OCI-LY3 (cell line): ENCODE data around the gene TUG1.

ENCODE experiments used
- H2AFZ ChIP-seq: fragments of 200-600, 300-600 bp; shearing (Covaris generic); 2 replicates; pipeline ENCODE4 v1.6.0; 2014; ENCODE audit warnings: antibody characterized with exemption, low read depth, low read length
- H3K27ac ChIP-seq: fragments of 200-600, 300-600 bp; sonication (generic); 2 replicates; pipeline ENCODE4 v1.5.1; 2014; ENCODE audit warnings: mild to moderate bottlenecking, low read length, moderate library complexity, mixed read lengths
- H3K27me3 ChIP-seq: fragments of 200-600, 300-600 bp; sonication (generic); 2 replicates; pipeline ENCODE4 v1.6.1; 2014; ENCODE audit warnings: low read depth, low read length, mixed read lengths
- H3K36me3 ChIP-seq: fragments of 200-600, 300-600 bp; sonication (generic); replicated peaks from 2 replicates; pipeline ENCODE3; 2014; ENCODE audit warnings: low read depth, low read length, mixed read lengths
- H3K4me1 ChIP-seq: fragments of 300-600, 200-600 bp; sonication (generic); 2 replicates; pipeline ENCODE4 v1.6.1; 2014; ENCODE audit warnings: low read length, mixed read lengths
- H3K4me2 ChIP-seq: fragments of 200-600, 300-600 bp; sonication (generic); 2 replicates; pipeline ENCODE4 v1.6.1; 2014; ENCODE audit warnings: low read length, mixed read lengths
- H3K4me3 ChIP-seq: fragments of 300-600, 200-600 bp; sonication (generic); 2 replicates; pipeline ENCODE4 v1.5.1; 2014; ENCODE audit warnings: antibody characterized with exemption, mild to moderate bottlenecking, low read length, moderate library complexity
- H3K79me2 ChIP-seq: fragments of 300-600, 200-600 bp; shearing (Covaris generic); 2 replicates; pipeline ENCODE4 v1.6.1; 2014; ENCODE audit warnings: mild to moderate bottlenecking, low read length, mixed read lengths
- H3K9ac ChIP-seq: fragments of 300-600, 200-600 bp; shearing (Covaris generic); 2 replicates; pipeline ENCODE4 v1.6.0; 2014; ENCODE audit warnings: mild to moderate bottlenecking, low read length, moderate library complexity
- H3K9me3 ChIP-seq: fragments of 200-600, 300-600 bp; shearing (Covaris generic); 2 replicates; pipeline ENCODE4 v1.6.1; 2014; ENCODE audit warnings: low read length, mixed read lengths; ENCODE audit not compliant: insufficient read depth
- H4K20me1 ChIP-seq: fragments of 200-600, 300-600 bp; sonication (generic); 2 replicates; pipeline ENCODE4 v1.6.1; 2016; ENCODE audit warnings: low read length, mixed read lengths; ENCODE audit not compliant: insufficient read depth
- CTCF ChIP-seq: fragments of 200-600, 300-600 bp; sonication (generic); IDR thresholded peaks from 2 replicates; pipeline ENCODE4 v1.5.1; 2014; ENCODE audit warnings: antibody characterized with exemption, low read length, low read depth
- EZH2phosphoT487 ChIP-seq: fragments of 200-600 bp; shearing (Covaris generic); IDR thresholded peaks from 2 replicates; pipeline ENCODE4 v1.6.1; 2018; ENCODE audit warnings: antibody characterized with exemption, mixed run types, low read depth

Gene TUG1

GRCh38 chr22:30985561-30986208, 16.6 kb downstream of the TUG1 start:
- Histone ChIP-seq H3K4me3 (no peak overlapping the region), H3K4me2 (no peak overlapping the region), H3K79me2 (no peaks in the 10 kb centered on the region; the same call in 1 of the 2 replicates), H3K27me3 (no peaks in the 10 kb centered on the region), H3K9me3 (no peaks in the 10 kb centered on the region), H4K20me1 (0 out of 2 replicates have a peak, but pooled peaks cover 4% of the 10 kb centered on the region), H3K9ac (no peak overlapping the region), H3K36me3 (peaks cover 5% of the 10 kb centered on the region), H3K4me1 (no peaks in the 10 kb centered on the region), H2AFZ (no peak overlapping the region), H3K27ac (no peak overlapping the region)
- no peak for TF ChIP-seq CTCF
- TF ChIP-seq EZH2phosphoT487: no peak

GRCh38 chr22:30989474-30989873, 20.4 kb downstream of the TUG1 start:
- no peak overlapping the region for H2AFZ ChIP-seq
- no peaks in the 10 kb centered on the region for H3K79me2 ChIP-seq
- H3K9me3 ChIP-seq: 0 out of 2 replicates have a peak, but pooled peaks cover 3% of the 10 kb centered on the region
- H3K4me3 ChIP-seq: no peak overlapping the region
- no peaks in the 10 kb centered on the region for H3K27me3 ChIP-seq
- no peak overlapping the region for H3K4me2 ChIP-seq
- no peak overlapping the region for H3K9ac ChIP-seq
- peaks cover 5% of the 10 kb centered on the region for H3K36me3 ChIP-seq
- H4K20me1 ChIP-seq: no peaks in the 10 kb centered on the region
- H3K4me1 ChIP-seq: no peaks in the 10 kb centered on the region
- no peak overlapping the region for H3K27ac ChIP-seq
- TF ChIP-seq EZH2phosphoT487: no peak
- TF ChIP-seq CTCF: no peak

- H2AFZ ChIP-seq: no peak overlapping the region
- peaks cover 10% of the 10 kb centered on the region for H3K4me1 ChIP-seq
- peaks cover 5% of the 10 kb centered on the region for H3K36me3 ChIP-seq
- no peaks in the 10 kb centered on the region for H3K79me2 ChIP-seq
- H3K9ac ChIP-seq: no peak overlapping the region
- no peaks in the 10 kb centered on the region for H4K20me1 ChIP-seq
- 0 out of 2 replicates have a peak, but pooled peaks cover 3% of the 10 kb centered on the region for H3K9me3 ChIP-seq
- H3K4me2 ChIP-seq: no peak overlapping the region
- no peaks in the 10 kb centered on the region for H3K27me3 ChIP-seq
- no peak overlapping the region for H3K4me3 ChIP-seq
- H3K27ac ChIP-seq: no peak overlapping the region
- TF ChIP-seq CTCF (no peak), EZH2phosphoT487 (no peak)
Measured at GRCh38 chr22:30990690-30991089, 21.6 kb downstream of the TUG1 start.

GRCh38 chr22:30992565-30992964, 23.5 kb downstream of the TUG1 start:
- Histone ChIP-seq H2AFZ (no peak overlapping the region), H3K9ac (no peak overlapping the region), H3K4me1 (peaks cover 10% of the 10 kb centered on the region), H3K79me2 (no peaks in the 10 kb centered on the region), H3K4me3 (no peak overlapping the region), H3K4me2 (no peak overlapping the region), H4K20me1 (no peaks in the 10 kb centered on the region), H3K9me3 (0 out of 2 replicates have a peak, but pooled peaks cover 3% of the 10 kb centered on the region), H3K27me3 (no peaks in the 10 kb centered on the region), H3K27ac (no peak overlapping the region), H3K36me3 (peaks cover 5% of the 10 kb centered on the region)
- TF ChIP-seq CTCF (no peak), EZH2phosphoT487 (no peak)
